ES-I3 (cell line): Measurements from ENCODE around the gene FGF19.
A peak's percentile ranks its signal among the peaks of the same experiment; 100 is the strongest.

Experiments
- H3K36me3 ChIP-seq: 2 replicates; pipeline ENCODE4 v1.6.1; 2013; ENCODE audit warnings: mild to moderate bottlenecking, low read length, control low read depth, moderate library complexity; ENCODE audit not compliant: insufficient read depth
- H3K4me1 ChIP-seq: 2 replicates; pipeline ENCODE4 v1.6.1; 2013; ENCODE audit warnings: mild to moderate bottlenecking, control low read depth, low read length; ENCODE audit not compliant: insufficient read depth
- H3K9ac ChIP-seq: 2 replicates; pipeline ENCODE4 v1.6.1; 2013; ENCODE audit warnings: low read depth, mild to moderate bottlenecking, low read length, moderate library complexity
- H3K9me3 ChIP-seq: 2 replicates; pipeline ENCODE4 v1.6.1; 2013; ENCODE audit warnings: mild to moderate bottlenecking, low read length, moderate library complexity; ENCODE audit not compliant: control insufficient read depth, insufficient read depth

Gene FGF19

DNA sequence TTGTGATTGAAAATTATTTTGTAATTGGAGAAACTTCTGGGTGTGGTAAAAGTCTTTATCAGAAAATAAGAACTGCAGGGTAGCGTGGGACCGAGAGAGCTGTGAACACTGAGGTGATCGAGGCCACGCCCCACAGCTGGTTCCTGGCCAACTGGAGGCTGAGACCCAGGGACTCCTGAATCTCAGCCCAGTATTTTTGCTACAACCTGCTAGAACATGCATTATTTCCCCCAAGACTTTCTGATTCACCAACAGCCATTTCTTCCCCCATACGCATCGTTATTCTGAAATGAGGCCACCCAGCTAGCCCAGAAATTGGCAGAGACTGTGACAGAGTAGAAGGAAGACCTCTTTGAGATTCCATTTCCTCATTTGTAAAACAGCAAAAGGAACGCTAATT lies 3.4 kb upstream of the FGF19 start:
- H3K4me1 ChIP-seq: peaks cover 17% of the 10 kb centered on the region
- no peak overlapping the region for H3K9ac ChIP-seq
- H3K36me3 ChIP-seq: no peaks in the 10 kb centered on the region
- no peaks in the 10 kb centered on the region for H3K9me3 ChIP-seq

DNA sequence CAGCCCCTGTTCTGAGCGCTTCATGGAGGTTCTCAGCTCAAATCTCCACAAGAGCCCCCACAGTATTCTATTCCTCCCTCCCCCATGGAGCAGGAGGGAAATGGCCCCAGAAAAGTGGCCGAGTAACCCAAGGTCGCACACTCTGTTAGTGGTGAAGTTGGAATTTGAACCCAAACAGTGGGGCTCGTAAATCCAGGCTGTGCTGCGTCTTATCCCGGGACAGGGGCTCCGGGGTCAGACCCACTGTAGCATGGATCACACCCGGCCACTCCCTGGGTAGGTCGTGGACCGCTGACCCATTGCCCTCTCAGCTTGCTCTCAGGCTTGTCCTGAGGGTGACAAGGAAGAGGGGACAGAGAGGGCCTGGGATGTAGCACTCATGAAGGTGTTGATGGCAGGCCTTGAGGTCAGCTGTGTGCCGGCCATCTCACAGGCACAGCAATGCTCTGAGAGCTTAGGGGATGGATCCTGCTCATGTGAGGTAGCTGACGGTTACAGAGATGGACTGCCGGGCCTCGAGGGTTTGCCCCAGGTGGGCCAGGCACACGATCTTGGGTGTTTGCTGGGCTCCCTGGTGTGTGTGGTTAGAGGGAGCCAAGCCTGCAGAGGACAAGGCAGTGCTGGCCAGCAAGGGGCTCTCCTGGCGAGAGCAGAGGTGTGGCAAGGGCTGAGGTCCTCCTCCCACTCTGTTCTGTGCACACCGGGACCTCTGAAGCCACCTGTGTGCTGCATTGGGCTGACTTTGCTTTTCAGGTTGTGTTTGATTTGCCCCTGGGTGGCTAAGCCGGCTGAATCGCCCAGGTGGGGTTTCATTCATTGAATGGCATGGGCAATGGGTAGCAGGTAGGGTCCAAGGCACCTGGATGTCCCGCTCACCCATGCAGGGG lies 2.3 kb upstream of the FGF19 start:
- peaks cover 14% of the 10 kb centered on the region for H3K4me1 ChIP-seq
- H3K9ac ChIP-seq: no peak overlapping the region
- no peaks in the 10 kb centered on the region for H3K9me3 ChIP-seq
- H3K36me3 ChIP-seq: no peaks in the 10 kb centered on the region

DNA sequence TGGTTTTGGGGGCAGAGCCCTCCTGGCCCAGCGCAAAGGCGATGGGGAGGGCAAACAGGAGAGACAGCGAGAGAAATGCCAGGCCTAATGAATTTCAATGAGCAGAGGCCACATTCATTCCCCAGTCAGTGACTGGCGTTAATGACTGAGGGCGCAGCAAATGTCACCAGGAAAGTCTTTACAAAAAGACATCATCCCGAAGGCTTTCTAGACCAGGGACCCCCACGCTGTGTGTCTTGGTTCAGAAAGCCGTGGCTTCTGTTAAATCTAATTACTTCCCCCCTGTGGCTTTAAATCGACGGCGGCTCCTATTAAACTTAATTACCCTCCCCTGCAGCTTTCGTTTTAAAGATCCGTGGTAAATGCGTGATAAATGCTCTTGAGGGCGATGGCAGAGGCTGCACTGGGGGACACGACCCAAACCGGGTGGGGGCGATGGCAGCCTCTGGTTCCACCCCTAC lies 1.6 kb upstream of the FGF19 start:
- Histone ChIP-seq H3K36me3 (no peaks in the 10 kb centered on the region), H3K9me3 (no peaks in the 10 kb centered on the region), H3K9ac (peak overlapping the region; percentile 47), H3K4me1 (peaks cover 20% of the 10 kb centered on the region)

DNA sequence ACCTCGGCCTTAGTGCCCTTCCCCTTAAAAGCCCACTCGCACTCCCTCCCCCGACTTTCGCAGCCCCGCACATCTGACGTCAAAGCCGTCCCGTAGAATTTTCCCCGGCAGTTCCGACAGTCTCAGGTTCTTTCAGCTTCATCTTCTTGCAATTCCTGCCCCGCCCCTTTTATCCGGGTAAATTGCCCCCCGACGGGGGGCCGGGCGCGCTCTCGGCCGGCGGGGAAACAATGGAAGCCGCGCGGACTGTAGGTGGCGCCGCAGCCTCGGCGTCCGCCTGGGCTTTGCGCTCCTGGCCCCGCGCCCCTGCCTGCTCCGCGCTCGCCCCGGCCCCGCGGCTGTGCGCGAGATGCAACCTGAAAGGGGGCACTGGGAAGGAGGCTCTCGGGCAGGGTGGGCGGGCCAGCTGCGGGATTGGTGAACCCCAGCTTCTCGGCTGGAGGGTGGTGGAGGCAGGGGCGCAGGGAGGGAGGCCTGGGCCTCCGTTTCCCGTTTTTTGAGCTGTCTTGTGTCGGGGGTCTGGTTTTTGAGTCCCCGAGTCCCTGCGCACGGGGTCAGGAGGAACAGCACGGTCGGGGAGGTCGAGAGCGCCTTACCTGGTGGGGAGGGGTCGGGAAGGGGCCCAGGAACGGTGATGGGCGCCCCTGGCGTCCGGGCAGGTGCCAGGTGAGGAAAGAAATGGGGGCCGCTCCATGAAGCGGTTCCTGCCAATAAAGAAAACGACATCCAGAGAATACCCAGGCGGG lies 859 bp upstream of the FGF19 start:
- H3K9ac ChIP-seq: peak overlapping the region; percentile 49
- H3K9me3 ChIP-seq: no peaks in the 10 kb centered on the region
- H3K4me1 ChIP-seq: peaks cover 21% of the 10 kb centered on the region
- H3K36me3 ChIP-seq: no peaks in the 10 kb centered on the region

DNA sequence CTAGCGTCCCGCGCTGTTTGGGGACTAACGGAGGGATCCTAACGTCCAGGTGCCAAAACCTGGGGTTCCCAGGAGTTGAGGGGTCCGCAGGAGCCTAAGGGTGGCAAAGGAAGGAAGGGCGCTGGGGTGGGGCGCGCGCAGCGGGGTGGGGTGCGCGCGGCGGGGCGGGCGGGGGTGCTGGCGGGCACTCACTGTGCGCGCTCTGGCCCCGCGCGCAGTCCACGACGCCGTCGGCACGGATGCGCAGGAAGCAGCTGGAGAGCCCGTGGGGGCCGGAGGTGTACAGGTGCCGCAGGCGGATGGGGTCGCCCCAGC lies 412 bp downstream of the FGF19 start:
- Histone ChIP-seq H3K9me3 (no peaks in the 10 kb centered on the region), H3K9ac (peak overlapping the region; percentile 49), H3K4me1 (peaks cover 21% of the 10 kb centered on the region), H3K36me3 (peaks cover 5% of the 10 kb centered on the region; the same call in 1 of the 2 replicates)

DNA sequence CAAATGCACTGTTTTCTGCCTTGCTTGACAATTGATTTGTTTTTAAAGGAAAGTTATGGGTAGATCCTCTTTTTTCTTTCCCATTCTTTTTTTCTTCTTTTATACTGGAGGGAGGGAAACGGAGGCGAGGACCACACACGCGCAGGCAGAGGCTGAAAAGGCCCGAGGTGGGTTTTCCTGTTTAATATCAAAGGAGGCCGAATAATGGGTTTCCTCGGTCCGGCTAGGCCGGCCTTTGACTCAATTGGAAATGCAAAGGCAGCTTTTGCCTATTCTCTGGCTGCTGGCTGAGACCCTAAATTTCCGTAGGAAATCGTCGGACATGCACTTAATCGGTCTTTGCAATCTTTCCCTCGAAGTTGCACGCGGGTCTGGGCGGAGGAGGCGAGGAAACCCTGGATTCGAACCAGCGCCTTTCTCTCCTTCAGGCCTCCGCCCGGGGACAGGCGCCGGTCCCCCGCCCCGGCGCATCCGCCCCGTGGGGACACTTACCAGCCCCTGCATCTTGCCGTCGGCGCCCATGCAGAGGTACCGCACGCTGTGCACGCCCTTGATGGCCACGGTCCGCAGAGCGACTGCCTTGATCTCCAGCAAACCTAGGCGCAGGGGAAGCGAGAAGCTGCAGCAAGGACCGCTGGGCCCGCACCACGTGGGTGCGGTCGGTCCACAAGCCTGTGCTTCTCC lies 911 bp downstream of the FGF19 start:
- Histone ChIP-seq H3K4me1 (peaks cover 21% of the 10 kb centered on the region), H3K9me3 (no peaks in the 10 kb centered on the region), H3K36me3 (peaks cover 5% of the 10 kb centered on the region; the same call in 1 of the 2 replicates), H3K9ac (peak overlapping the region; percentile 49)

DNA sequence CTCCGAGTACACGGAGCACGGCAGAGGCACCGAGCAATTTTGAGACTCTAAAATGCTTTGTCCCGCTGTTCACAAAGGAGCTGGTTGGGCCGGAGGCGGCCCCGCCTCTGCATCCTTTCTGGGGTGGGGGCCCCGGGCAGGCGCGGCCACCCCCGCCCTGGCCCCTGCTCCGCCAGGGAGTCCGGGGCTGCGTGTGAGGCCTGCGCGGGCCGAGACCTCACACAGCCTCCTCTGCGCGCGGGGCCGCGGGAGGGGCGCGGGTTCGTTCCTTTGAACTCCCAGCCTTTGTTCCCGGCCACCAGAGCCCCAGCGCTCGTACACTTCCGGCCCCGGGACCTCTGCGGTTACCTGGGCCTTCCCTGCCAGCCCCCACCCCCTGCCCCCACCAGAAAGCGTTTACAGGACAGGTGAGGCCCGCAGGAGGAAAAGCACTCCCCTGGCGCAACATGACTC lies 1.6 kb downstream of the FGF19 start:
- Histone ChIP-seq H3K9ac (peak overlapping the region; percentile 49), H3K4me1 (peaks cover 18% of the 10 kb centered on the region), H3K36me3 (peaks cover 5% of the 10 kb centered on the region; the same call in 1 of the 2 replicates), H3K9me3 (no peaks in the 10 kb centered on the region)

DNA sequence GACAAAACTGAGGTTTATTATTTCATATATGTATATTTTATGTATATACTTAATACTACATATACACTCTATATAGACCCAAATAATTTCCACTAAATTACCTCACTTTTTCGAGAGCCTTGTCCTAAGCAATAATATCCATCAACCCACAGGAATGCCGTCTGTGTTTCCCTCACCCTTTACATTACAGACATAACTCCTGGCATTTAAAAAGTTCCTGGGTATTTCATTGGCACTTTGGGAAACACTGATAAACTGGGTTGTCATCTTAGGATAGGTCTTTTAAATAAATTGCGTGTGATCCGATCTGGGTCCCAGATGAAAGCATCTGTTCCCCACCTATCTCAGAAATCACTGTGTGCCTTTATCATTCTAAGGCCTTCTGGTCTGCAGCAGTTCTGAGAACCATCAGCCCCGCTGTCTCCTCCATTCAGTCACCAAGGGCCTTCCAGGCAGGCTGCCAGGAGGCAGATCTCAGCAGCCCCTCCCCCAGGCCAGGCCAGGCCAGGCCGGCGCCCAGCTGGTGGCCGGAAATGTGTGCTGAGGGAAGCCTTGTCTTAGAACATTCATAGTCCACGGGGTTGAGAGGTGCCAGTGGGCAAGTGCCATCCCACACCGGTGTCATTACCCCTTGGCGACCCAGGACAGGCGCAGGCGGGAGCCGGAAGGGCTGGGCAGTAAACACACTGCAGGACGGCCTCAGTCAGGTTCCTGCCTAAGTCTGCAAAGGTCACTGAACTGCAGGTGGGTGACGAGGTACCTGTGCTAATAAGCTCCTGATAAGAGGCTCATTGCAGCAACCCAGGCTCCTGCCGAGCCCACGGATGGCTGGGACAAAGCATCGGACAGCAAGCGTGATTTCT lies 3.3 kb downstream of the FGF19 start:
- peaks cover 5% of the 10 kb centered on the region; the same call in 1 of the 2 replicates for H3K36me3 ChIP-seq
- H3K4me1 ChIP-seq: peaks cover 12% of the 10 kb centered on the region; the same call in 1 of the 2 replicates
- H3K9me3 ChIP-seq: no peaks in the 10 kb centered on the region
- H3K9ac ChIP-seq: peak overlapping the region; percentile 2

DNA sequence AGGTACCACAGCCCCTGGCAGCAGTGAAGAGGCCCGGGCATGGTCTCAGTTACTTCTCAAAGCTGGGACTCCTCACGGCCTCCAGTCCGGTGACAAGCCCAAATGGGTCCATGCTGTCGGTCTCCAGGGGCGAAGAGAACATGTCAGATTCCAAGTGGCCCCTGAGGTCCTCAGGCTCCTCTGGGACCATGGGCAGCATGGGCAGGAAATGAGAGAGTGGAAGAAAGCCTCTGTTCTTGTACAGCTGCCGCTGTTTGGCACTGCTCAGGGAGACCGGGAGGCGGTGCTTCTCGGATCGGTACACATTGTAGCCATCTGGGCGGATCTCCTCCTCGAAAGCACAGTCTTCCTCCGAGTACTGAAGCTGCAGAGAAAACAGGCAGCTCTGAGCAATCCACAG lies 4.6 kb downstream of the FGF19 start:
- H3K4me1 ChIP-seq: peaks cover 8% of the 10 kb centered on the region; the same call in 1 of the 2 replicates
- no peak overlapping the region for H3K9ac ChIP-seq
- H3K9me3 ChIP-seq: no peaks in the 10 kb centered on the region
- H3K36me3 ChIP-seq: peaks cover 5% of the 10 kb centered on the region; the same call in 1 of the 2 replicates

DNA sequence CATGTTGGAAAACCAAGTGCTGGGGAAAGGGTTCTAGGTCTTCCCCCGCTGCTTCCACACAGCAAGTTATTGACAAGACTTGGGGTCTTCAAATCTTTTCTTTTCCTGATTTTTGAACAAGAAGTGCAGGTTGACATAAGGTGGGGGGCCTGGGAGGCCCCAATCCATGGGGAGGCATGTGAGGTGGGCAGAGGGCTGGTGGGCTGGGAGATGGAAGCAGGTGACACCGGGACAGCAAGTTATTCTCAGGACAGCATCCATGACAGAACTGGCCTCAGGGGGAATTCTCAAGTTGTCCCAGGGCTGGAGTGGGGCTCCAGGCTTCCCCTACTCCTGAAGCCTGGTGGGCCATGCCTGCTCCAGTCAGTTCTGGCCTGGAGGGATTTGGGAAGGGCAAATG lies 5.5 kb downstream of the FGF19 start:
- Histone ChIP-seq H3K9ac (no peak overlapping the region), H3K4me1 (peaks cover 8% of the 10 kb centered on the region; the same call in 1 of the 2 replicates), H3K36me3 (peaks cover 5% of the 10 kb centered on the region; the same call in 1 of the 2 replicates), H3K9me3 (no peaks in the 10 kb centered on the region)

DNA sequence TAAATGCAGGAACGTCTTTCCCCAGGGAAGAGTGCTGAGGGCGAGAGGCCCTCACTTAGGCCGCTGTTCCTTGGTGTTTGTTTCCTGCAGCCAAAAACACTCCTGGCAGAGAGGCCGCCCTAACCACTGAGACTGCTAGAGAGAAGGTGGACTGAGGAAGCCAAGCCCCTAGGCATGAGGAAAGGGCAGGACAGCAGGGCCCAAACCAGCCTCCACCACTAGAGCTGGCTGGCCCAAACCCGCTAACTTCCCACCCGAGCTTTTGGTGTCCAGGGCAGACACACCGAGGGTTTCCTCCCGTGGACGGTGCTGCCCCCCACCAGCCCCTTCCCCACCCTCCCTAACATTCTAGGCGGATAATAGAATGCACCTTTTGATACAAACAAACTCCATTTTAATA lies 6.0 kb downstream of the FGF19 start:
- Histone ChIP-seq H3K4me1 (peaks cover 8% of the 10 kb centered on the region; the same call in 1 of the 2 replicates), H3K9me3 (no peaks in the 10 kb centered on the region), H3K36me3 (peaks cover 5% of the 10 kb centered on the region; the same call in 1 of the 2 replicates), H3K9ac (no peak overlapping the region)

DNA sequence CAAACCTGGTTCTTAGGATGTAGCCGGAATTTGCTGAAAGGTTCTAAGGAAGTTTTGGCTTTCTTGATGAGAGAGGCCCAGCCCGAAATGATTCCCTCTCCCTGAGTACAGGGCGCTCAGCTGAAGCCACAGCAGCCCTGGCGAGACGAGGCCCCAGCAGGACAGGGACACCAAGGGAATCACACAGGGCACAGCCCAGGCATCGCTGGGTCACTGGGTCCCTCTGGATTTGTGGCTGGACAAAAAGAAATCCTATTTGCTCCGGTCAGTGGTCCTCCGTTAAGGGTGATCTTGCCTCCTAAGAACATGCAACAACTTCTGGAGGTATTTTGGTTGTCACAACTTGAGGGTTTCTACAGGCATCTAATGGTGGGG lies 6.4 kb downstream of the FGF19 start:
- Histone ChIP-seq H3K9ac (no peak overlapping the region), H3K4me1 (peaks cover 8% of the 10 kb centered on the region; the same call in 1 of the 2 replicates)

DNA sequence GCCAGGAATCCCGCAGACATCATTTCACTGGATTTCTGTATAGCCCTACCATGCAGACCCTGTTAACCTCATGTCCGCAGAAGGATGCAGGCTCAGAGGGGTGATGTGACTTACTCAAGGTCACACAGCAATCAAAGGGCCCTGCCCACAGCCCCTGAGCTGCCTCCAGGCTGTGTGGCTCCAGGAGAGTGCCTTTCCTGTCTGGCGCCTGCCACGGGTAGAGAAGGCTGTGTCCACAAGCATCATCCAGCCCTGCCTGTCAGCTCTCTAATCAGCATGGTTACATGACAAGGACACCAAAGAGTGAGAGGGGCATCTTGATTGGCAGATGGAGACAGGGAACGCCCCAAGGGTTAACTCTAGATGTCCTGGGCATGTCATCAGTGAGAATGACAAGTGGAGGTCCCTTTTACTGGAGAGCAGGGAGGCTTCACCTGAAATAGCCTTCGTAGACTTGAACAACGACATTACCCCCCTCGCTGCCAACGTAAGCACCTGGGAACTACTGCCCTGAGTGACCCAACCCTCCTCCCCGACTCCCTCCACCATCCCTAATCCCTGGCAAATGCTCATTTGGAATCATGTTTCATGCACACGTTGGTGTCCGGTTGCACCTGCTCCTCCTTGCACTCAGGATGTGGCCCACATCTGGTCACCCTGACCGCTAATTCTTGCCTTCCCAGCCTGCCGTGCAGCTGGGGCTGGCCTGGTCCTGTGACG lies 6.9 kb downstream of the FGF19 start:
- no peak overlapping the region for H3K9ac ChIP-seq
- no peaks in the 10 kb centered on the region for H3K9me3 ChIP-seq
- peaks cover 5% of the 10 kb centered on the region; the same call in 1 of the 2 replicates for H3K36me3 ChIP-seq
- H3K4me1 ChIP-seq: peaks cover 8% of the 10 kb centered on the region; the same call in 1 of the 2 replicates

More for the DNA sequence above, 6.4 kb downstream of the FGF19 start:
- peaks cover 5% of the 10 kb centered on the region; the same call in 1 of the 2 replicates for H3K36me3 ChIP-seq
- H3K9me3 ChIP-seq: no peaks in the 10 kb centered on the region
